ENCODE data around the gene EYA2. TPM values are rescaled to one million over a fixed set of nuclear protein-coding genes. Genes with fewer than 3 reads are reported as not detected.

Gene EYA2
- total RNA-seq, 1 experiment from 2014 or later = 0.74 TPM

DNA sequence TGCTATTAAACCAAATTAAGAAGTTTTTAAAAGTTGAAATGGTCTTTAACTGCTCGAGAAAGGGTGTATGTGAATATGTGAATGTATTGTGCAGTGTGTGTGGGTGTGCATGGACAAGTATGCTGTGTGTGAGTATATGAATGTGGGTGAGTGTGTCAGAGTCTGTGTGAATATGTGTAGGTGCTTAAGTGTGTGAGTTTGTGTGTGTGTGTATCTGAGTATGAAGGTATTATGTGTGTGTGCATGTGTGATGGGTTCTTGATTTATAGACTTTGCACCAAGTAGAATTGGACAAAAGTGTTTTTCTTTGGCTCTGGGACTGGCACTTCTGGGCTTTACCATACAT, 21.6 kb downstream of the EYA2 start:
- Mint-ChIP-seq H3K27ac (no peak overlapping the region), H3K36me3 (ENCODE audit: insufficient read depth in 1 of 3, low read depth in 3 of 3) (peaks cover 1 to 17% (median 2%) of the 10 kb centered on the region in 3 experiments; a peak in 2 of 7 replicates), H3K4me3 (no peak overlapping the region), H3K4me1 (peaks cover 6 to 9% of the 10 kb centered on the region in 2 experiments), H3K9me3 (peaks cover 10 to 11% of the 10 kb centered on the region in 2 experiments; a peak in 4 of 5 replicates), H3K27me3 (ENCODE audit: low read depth) (peaks cover 4% of the 10 kb centered on the region)
- H3K18ac ChIP-seq (ENCODE audit: insufficient read length, low read depth, low read length) = no peak overlapping the region
- no peaks in the 10 kb centered on the region for H3K27me3 ChIP-seq (ENCODE audit: insufficient read depth, low read length)
- no peak overlapping the region for H2BK20ac ChIP-seq (ENCODE audit: low read depth, low read length, poor library complexity, severe bottlenecking)
- no peak overlapping the region for H3K14ac ChIP-seq (ENCODE audit: insufficient read depth, low read length)
- no peak overlapping the region for H4K5ac ChIP-seq (ENCODE audit: insufficient read length, low read depth, low read length)
- no peak overlapping the region for H4K91ac ChIP-seq (ENCODE audit: insufficient read length, low read depth, low read length)
- H3K23ac ChIP-seq (ENCODE audit: insufficient read length, low read depth, low read length) = no peak overlapping the region
- no peak overlapping the region for H2BK12ac ChIP-seq (ENCODE audit: insufficient read length, low read depth, low read length)
- no peak overlapping the region for H3K27ac ChIP-seq (ENCODE audit: insufficient read length, low read depth, low read length)
- H2AFZ ChIP-seq (ENCODE audit: low read length) = no peak overlapping the region
- no peaks in the 10 kb centered on the region for H4K20me1 ChIP-seq (ENCODE audit: control insufficient read depth, insufficient read depth, insufficient read length)
- H3K23me2 ChIP-seq (ENCODE audit: insufficient read length, low read depth, low read length, poor library complexity, severe bottlenecking) = no peaks in the 10 kb centered on the region
- no peak for DNase-seq
- no peak overlapping the region for H2BK5ac ChIP-seq (ENCODE audit: insufficient read length, low read length)
- WGBS (ENCODE audit: extremely low coverage, insufficient read length, low lambda C conversion rate) = 100% methylated on average over 1 of the region's 1 CpG
- H3K79me1 ChIP-seq (ENCODE audit: insufficient read depth, low read depth, low read length, poor library complexity, severe bottlenecking) = no peaks in the 10 kb centered on the region
- H3K4ac ChIP-seq (ENCODE audit: low read depth, low read length) = no peak overlapping the region
- no peak overlapping the region for H2BK15ac ChIP-seq (ENCODE audit: low read depth, low read length)
- no peaks in the 10 kb centered on the region for H3K4me1 ChIP-seq (ENCODE audit: insufficient read depth, low read length)
- no peak overlapping the region for H3T11ph ChIP-seq (ENCODE audit: low read length)
- TF ChIP-seq, protein P1, sequence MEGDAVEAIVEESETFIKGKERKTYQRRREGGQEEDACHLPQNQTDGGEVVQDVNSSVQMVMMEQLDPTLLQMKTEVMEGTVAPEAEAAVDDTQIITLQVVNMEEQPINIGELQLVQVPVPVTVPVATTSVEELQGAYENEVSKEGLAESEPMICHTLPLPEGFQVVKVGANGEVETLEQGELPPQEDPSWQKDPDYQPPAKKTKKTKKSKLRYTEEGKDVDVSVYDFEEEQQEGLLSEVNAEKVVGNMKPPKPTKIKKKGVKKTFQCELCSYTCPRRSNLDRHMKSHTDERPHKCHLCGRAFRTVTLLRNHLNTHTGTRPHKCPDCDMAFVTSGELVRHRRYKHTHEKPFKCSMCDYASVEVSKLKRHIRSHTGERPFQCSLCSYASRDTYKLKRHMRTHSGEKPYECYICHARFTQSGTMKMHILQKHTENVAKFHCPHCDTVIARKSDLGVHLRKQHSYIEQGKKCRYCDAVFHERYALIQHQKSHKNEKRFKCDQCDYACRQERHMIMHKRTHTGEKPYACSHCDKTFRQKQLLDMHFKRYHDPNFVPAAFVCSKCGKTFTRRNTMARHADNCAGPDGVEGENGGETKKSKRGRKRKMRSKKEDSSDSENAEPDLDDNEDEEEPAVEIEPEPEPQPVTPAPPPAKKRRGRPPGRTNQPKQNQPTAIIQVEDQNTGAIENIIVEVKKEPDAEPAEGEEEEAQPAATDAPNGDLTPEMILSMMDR (conservative IDR thresholded peaks at IDR 0.05) = no peak
- H3K56ac ChIP-seq (ENCODE audit: insufficient read length, low read depth, low read length) = no peak overlapping the region
- no peak overlapping the region for H3K4me2 ChIP-seq (ENCODE audit: insufficient read depth, insufficient read length, low read length)
- no peaks in the 10 kb centered on the region for H3K79me2 ChIP-seq (ENCODE audit: insufficient read depth, low read length)
- H3K9ac ChIP-seq (ENCODE audit: extremely low read depth, insufficient read length, low read length) = no peak overlapping the region
- no peak overlapping the region for H4K8ac ChIP-seq (replicated peaks; ENCODE audit: insufficient read length, low read depth, low read length)
- no peaks in the 10 kb centered on the region for H3K9me3 ChIP-seq (ENCODE audit: control insufficient read depth, low read depth, low read length)
- no peak overlapping the region for H2BK120ac ChIP-seq (ENCODE audit: low read depth, low read length, poor library complexity, severe bottlenecking)
- H2AK5ac ChIP-seq (ENCODE audit: insufficient read length, low read length) = no peak overlapping the region
